Fibroblast of skin of right quadriceps (primary cell): ENCODE data around the gene LYSMD1.
A peak's percentile ranks its signal among the peaks of the same experiment; 100 is the strongest.

Experiments
- DNase-seq: peaks from one replicate; pipeline ENCODE4 v3.0.0-alpha.2; 2013

LYSMD1 gene

DNA sequence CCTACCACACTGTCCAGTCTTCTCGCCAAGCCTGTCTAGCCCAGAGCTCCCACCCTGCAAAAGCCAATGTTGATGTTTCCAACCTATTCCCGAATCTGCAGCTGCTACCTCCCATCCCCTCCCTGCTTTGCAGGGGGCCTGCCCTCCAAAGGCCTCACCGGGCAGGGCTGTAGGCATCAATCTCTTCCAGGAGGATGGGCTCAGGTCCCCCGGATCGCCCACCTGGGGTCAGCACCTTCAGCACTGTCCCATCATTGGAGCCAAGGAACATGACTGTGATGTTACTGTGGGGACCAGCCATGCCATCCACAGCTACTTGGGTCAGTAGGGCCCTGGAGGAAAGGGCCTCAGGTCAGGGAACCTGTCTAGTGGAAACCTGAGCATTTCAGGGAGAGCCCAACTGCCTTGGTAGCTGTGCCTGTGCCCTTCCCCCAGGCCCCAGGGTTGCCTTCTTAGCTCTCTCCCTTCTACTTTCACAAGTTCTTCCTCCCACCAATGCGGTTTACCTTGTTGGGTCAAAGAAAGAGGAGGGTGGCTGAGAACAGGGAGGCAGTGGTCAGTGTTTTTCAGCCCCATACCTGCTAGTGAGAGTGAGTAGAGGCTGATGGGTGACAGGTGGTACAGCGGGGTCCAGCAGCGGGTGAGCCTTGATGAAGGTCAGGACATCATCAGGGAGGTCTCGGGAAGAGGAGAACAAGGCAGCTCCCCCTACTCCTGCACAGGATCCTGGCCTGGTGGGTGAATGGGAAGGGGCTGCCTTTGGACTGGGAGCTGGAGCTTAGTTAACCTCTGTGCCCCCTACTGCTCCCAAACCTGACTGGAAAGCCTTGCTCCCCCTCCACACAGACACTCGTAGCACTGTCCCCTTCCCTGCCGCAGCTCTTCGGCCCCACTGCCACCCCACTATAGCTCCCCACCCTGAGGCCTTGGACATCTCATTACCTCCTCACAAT lies 30.0 kb downstream of the LYSMD1 start:
- DNase-seq: no peak

DNA sequence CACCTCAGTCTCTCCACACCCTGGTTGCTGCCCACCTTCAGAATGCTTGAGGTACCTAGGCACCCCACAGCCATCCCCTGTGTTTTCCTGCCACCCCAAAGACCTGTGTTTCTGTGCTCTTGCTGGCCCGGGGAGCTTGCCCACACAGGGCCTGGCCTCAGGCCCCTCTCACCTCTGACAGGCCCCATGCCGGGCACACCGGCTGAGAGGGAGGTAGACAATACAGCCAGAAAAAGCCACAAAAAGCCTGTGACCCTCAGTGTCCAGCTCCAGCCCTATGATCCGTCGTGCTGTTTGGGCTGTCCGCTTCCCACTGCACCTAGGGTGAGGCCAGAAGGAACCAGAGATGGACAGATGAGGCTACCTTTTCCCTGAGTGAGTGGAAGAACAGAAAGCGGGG lies 30.7 kb downstream of the LYSMD1 start:
- no peak for DNase-seq

GRCh38 chr1:151134396-151134795 lies 31.3 kb downstream of the LYSMD1 start:
- no peak for DNase-seq

DNA sequence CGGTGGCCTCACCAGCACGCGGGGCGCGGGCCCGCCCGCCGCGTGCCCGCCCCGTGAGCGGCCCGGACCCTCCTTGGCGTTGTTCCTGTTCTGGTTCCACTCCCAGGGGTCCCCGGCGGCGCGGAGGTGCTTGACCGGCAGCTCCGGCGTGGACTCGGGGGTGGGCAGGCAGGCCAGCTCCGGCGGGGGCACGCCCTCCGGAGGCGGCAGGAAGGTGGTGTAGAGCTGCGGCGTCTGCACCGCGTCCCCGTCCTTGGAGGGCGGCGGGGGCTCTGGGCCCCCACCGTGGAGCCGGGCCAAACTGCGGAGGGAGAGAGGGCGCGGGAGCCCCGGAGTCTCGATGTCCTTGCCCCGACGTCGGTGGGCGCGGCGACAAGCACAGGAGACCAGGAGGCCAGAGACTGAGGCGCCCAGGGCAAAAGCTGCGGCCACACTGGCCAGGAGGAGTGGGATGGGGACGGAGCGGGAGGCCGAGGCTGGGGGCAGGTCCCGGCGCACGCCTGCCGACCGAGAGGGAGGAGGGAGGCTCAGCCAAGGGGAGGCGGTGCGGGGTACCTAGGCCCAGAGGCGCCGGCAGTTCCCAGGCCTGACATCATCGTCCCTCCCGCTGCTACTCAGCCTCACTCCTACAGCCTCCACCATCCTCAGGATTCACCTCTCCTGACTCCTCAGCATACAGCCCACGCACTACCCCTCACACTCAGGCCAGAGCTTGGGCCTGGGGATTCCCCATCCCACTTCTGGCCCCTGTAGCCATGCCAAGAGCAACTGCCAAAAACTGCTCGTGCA lies 32.5 kb downstream of the LYSMD1 start:
- DNase-seq: no peak

- no peak for DNase-seq
Observed at GRCh38 chr1:151132335-151133017, 33.2 kb downstream of the LYSMD1 start.

GRCh38 chr1:151131701-151132334 lies 33.9 kb downstream of the LYSMD1 start:
- peak; percentile 13 for DNase-seq

DNA sequence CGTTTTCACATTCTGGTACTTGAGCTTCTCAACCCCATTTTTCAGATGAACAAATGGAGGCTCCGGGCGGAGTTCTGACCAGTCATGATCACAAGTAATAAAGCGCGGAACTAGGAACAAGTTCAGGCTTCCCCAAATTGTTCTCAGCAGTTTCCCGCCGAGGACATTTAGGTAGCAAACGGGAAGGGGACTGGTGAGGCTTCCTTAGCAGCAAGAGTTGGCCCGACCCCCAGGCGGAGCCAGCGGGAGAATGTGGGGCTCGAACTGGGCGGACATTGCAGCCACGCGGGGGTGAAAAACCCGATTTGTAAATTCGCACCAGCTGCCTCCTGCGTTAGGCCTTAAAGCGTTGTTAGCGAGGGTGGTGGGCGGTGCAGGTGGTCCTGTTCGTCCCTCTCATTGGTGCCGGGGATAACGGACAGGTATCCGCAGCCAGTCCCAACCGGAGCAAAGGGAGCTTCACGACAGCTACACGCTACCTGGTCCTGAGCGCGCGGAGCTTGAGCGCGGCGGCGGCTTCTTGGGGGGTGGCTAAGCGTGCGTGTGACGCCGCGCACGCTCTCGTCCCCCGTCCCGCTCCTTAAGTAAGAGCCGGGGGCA lies 34.6 kb downstream of the LYSMD1 start:
- DNase-seq: peak; percentile 93

- no peak for DNase-seq
Observed at GRCh38 chr1:151128800-151129199, 36.9 kb downstream of the LYSMD1 start.

DNA sequence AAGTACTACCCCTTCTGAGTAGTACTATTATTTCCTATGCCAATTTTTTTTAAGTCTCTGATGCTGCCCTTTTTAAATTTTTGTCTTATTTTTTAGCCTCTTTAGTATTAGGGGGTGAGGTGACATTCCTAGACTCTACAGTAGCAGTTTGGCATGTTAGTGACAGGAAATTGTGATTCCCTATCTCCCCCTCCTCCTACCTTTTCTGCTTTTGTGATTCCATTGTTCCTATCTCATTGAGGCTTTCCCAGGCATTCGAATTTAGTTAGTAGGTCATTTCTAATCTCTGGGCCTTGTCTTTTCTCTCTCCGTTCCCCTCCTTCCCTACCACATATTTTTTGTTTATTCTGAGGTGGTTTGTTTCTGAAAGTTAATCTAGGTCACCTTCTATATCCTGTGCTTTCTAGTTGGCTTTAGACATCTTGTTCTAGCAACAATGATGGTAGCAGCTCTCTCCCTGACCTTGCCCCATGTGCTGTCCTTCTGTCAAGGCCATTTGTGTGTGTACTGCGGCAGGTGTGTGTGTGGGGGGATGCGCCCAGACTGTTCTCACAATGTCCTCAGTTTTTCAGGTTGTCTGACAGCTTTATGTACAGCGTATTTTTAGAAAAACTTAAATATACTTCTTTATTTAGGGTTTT lies 40.8 kb downstream of the LYSMD1 start:
- no peak for DNase-seq

- DNase-seq: no peak
Observed at GRCh38 chr1:151113877-151114276, 51.8 kb downstream of the LYSMD1 start.
